HepG2 (cell line): ENCODE data around the gene CELF4.

Source experiments
- REL ChIP-seq: sonication (generic); formaldehyde crosslinking; conservative IDR thresholded peaks from 2 replicates; pipeline ENCODE4 v1.8.0; 2022; ENCODE audit warnings: mild to moderate bottlenecking, missing genetic modification reagents, moderate library complexity
- THYN1 ChIP-seq: sonication (generic); formaldehyde crosslinking; IDR thresholded peaks from 2 replicates; pipeline ENCODE4 v1.8.1; 2023; ENCODE audit warnings: low read depth, mild to moderate bottlenecking, moderate library complexity, missing genetic modification reagents, borderline replicate concordance

DNA sequence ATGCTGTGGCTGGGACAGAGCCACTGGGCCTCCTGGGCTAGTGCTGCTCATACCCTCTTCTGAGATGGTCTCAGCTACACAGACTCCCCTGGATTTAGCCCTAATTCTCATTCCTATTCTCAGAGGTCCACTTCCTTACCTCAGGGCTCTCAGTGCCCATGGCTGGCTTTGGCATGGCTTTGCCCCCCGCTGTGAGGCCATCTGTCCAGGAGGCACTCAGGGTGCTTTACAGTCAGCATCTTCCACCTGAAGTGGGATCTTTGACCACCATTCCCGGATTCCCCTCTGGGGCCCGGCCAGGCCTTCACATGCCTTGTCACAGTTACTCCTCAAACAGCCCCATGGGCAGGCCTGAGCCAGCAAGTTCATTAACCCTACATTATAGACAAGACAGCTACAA, 161.8 kb downstream of the CELF4 start:
- TF ChIP-seq THYN1 (CRISPR knock-in tag) (no peak), REL (CRISPR knock-in tag) (no peak)
